IPS DF 19.7 (cell line): ENCODE data around the gene KCNJ6.
"Not testable (repeated sequence)": the region's sequence is repeated elsewhere in the genome, so short reads cannot be mapped to it uniquely, and the experiment has no call there.

ENCODE experiments used
- DNase-seq: peaks from one replicate; pipeline ENCODE4 v3.0.0-alpha.2; 2013; ENCODE audit warnings: low read depth, low spot score

The KCNJ6 gene

GRCh38 chr21:37916310-37917051 lies at the start of gene KCNJ6:
TSS of gene KCNJ6 (minus strand) at chr21:37916457. CDS start at chr21:37840682, 75,775 bp downstream.
- no peak for DNase-seq

- DNase-seq = no peak
Observed at GRCh38 chr21:37965088-37965805, 49.0 kb upstream of the KCNJ6 start.

- no peak for DNase-seq
Observed at GRCh38 chr21:37958537-37958936, 42.3 kb upstream of the KCNJ6 start.

GRCh38 chr21:37956772-37957171 lies 40.5 kb upstream of the KCNJ6 start:
- DNase-seq = no peak

- no peak for DNase-seq
Observed at GRCh38 chr21:37945036-37945435, 28.8 kb upstream of the KCNJ6 start.

GRCh38 chr21:37944496-37944895 lies 28.2 kb upstream of the KCNJ6 start:
- DNase-seq = no peak

GRCh38 chr21:37940691-37941090 lies 24.4 kb upstream of the KCNJ6 start:
- DNase-seq = no peak

- no peak for DNase-seq
Observed at GRCh38 chr21:37939838-37940237, 23.6 kb upstream of the KCNJ6 start.

GRCh38 chr21:37939251-37939650 lies 23.0 kb upstream of the KCNJ6 start:
- no peak for DNase-seq

GRCh38 chr21:37937668-37938067 lies 21.4 kb upstream of the KCNJ6 start:
- no peak for DNase-seq

- DNase-seq = no peak
Observed at GRCh38 chr21:37936010-37936785, 19.9 kb upstream of the KCNJ6 start.

- DNase-seq = no peak
Observed at GRCh38 chr21:37932936-37933335, 16.7 kb upstream of the KCNJ6 start.

- no peak for DNase-seq
Observed at GRCh38 chr21:37927711-37928110, 11.5 kb upstream of the KCNJ6 start.

- no peak for DNase-seq
Observed at GRCh38 chr21:37921091-37921490, 4.8 kb upstream of the KCNJ6 start.

GRCh38 chr21:37920302-37920701 lies 4.0 kb upstream of the KCNJ6 start:
- DNase-seq = not testable (repeated sequence)

- DNase-seq = no peak
Observed at GRCh38 chr21:37917612-37918011, 1.4 kb upstream of the KCNJ6 start.

- no peak for DNase-seq
Observed at GRCh38 chr21:37915941-37916309, 332 bp downstream of the KCNJ6 start.

- no peak for DNase-seq
Observed at GRCh38 chr21:37915497-37915911, 753 bp downstream of the KCNJ6 start.

GRCh38 chr21:37912616-37913015 lies 3.6 kb downstream of the KCNJ6 start:
- DNase-seq = no peak

- no peak for DNase-seq
Observed at GRCh38 chr21:37909936-37910335, 6.3 kb downstream of the KCNJ6 start.

GRCh38 chr21:37908691-37909090 lies 7.6 kb downstream of the KCNJ6 start:
- DNase-seq = no peak

- DNase-seq = no peak
Observed at GRCh38 chr21:37907076-37907475, 9.2 kb downstream of the KCNJ6 start.
